NCI-H146 treated with DMSO at 0.1 percent for 48 hours (cell line): ENCODE data around the gene SAP30L.

Experiments used
- DNase-seq: peaks from one replicate; lab custom pipeline; 2025; ENCODE audit not compliant: unreplicated experiment; lab: John Stamatoyannopoulos, UW

The SAP30L gene

DNA sequence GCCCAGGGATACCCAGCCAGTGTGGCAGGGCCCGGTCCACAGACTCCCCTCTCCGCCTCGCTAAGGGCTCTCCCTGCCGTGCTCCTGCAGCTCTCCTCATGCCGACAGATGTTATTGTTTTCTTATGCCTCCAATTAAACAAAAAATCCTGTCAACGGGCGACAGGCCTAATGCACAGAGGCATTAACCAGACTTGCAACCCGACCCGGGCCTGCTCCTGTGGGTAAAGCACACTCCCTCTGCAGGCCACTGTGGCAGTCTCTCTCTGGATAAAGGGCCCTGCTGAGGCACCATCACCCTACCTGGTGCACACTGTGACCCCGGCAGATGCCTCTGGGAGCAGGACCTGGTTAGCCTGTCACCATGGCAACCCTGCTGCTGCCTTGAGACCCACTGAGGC is 59.8 kb downstream of the SAP30L start:
- no peak for DNase-seq

DNA sequence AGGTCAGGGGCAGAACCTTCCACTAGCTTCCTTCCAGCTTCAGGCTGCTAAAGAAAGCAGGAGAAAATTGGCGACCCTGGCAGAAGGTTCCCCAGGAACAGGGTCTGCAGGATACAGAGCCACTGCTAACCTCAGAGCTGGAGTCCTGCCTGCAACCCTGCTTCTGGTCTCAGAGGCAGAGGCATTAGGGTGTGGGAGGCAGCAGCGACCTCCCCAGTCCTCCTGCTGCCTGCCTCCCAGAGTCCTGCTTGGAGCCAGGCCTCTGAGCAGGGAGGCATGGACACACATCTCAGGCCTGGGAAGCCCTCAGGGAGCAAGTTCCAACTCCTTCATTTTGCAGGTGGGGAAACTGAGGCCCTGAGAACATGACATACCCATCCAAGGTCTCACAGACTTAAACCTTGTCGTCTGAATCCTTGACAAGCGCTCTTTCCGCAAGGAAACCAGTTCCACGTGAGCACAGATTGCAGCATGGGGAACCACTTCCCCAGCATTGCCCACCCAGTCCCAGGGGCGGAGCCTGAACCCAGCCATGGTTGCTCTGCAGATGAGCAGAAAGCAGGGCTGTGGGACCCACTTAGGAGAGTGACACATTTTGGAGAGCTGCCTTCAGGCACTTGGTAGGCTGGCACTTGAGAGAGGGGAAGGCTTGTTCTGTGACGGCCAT is 60.4 kb downstream of the SAP30L start:
- no peak for DNase-seq

DNA sequence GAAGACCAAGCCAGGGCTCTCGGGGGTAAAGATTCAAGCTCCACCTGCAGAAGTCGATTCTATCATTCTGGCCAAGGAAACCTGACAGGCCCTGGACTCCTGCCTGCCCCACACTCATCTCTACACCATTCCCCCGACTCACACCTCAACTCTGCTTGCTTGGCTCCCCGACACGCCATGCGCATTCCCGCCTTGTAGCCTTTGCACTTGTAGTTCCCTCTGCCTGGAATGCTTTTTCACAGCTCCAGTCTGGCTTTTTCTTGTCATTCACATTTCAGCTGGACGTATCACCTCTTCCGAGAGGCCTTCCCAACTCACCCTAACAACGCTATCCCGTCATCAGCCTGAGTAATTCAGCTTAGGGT is 60.9 kb downstream of the SAP30L start:
- DNase-seq, result no peak

DNA sequence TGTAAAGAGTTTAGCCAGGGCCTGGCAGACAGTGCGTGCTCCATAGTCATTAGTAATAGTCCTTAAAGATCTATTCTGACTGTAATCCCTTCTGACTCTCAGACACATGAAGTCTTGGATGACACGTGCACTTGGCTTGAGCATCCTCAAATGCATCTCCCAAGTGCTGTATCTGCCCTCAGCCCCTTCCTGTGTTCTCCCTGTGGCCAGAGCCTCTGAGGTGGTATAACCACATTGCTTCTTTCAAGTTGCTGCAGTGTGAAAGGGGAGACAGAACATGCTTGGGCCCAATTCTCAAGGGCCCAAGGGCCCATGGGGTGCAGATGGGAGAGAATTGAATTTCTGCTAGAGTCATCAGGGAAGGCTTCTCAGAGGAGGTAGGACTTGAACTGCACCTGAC is 62.3 kb downstream of the SAP30L start:
- DNase-seq, result no peak

DNA sequence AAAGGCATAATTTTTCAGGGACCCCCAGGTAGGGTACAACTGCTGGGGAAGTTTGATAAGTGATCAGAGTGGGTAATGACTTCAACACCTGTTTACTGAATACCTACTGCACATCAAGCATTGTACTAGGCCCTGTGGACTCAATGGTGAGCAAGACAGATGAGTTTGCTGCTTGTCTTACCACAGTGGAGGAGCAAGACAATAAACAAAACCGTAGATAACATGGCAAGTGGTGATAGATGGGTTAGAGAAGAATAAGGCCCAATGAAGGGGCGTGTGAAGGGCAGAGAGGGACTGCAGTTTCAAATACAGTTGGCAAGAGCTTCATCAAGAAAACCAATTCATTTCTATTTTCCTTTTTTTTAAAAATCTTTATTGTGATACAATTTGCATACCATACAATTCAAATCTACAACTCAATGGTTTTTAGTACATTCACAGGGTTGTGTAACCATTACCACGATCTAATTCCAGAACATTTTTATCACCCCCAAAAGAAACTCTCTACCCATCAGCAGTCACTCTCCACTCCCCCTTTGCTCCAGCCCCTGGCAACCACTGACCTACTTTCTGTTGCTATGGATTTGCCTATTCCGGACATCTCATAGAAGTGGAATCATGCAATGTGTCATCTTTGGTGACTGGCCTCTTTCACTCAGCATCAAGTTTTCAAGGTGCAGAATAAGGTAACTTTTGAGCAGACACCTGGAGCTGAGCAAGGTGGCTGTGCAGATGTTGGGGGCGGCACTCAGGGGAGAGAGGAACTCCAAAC is 64.2 kb downstream of the SAP30L start:
- no peak for DNase-seq
